ENCODE measurements around the gene OSBPL3.

The OSBPL3 gene

DNA sequence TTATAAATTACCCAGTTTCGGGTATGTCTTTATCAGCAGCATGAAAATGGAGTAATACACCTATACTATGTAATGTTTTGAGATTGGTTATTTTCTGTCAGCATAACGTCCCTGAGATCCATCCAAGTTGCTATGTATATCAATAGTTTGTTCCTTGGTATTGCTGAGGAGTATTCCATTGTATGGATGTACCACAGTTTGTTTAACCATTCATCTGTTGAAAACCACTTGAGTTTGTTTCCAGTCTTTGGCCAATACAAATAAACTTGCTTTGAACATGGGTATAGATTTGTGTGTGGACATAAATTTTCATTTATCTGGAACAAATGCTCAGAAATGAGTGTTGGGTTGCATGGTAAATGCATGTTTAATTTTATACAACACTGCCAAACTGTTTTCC, 119.4 kb downstream of the OSBPL3 start:
- Histone ChIP-seq H3K4me3 (ENCODE audit: low read depth, low read length) (no peak overlapping the region), H3K9me3 (ENCODE audit: control insufficient read depth, insufficient read depth, low read depth, low read length) (no peaks in the 10 kb centered on the region), H3K36me3 (ENCODE audit: control insufficient read depth in 2 of 2, insufficient read depth in 1 of 2, low read length in 2 of 2) (peaks cover 0 to 35% of the 10 kb centered on the region in 2 experiments; a peak in 1 of 3 replicates), H3K27ac (ENCODE audit: extremely low read depth, low read depth, low read length) (no peak overlapping the region), H3K4me1 (ENCODE audit: control insufficient read depth, insufficient read depth, low read length) (no peaks in the 10 kb centered on the region)
- no peak for TF ChIP-seq ZNF324 (tag by site-specific recombination; IDR thresholded peaks at IDR 0.05)
- ChIA-PET POLR2A (no interaction called here), CTCF (interaction anchor here (1.0 kb wide), 1 partner anchor 238 kb away, joined by 3 read pairs; no protein-coding TSS in a partner anchor)

DNA sequence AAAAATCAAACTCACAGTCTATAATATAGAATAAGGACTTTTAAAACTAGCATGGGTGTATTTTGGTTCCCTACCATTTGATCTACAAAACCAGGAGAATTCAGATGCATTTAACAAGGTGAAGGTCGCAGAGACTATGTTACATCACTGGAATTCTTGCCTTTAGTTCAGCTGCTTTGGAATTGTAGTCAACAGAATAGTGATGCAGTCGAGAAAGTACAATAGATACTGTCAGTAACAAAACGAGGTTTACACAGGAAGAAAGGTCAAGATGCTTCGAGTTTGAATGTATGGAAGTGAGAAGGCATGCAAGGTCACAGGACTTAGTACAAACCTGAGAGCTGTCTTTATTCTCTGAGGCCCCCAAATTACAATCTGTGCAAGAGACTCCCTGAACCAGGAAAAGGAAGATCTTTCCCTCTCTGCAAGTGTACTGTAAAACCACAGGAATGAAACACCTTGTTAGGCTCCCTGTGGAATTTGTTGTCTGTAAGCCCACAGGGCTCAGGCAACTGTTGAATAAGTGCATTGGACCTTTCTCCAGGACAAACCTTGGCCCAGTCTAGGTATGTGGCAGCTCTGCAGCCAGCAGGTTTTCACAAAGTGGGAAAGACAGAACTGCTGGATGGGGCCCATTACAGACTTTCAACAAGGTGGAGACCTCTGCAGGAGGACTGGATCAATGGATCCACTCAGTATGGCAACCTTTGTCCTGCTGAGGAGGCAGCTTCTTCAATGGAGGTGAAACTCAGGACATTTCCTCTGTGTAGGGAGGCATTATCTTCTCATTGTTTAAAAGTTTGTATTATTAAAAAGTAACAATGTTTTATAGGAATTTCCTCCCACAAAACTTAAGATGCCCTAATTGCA, 121.6 kb downstream of the OSBPL3 start:
- Histone ChIP-seq H3K27ac (ENCODE audit: extremely low read depth, low read depth, low read length) (no peak overlapping the region), H3K4me1 (ENCODE audit: control insufficient read depth, insufficient read depth, low read length) (no peaks in the 10 kb centered on the region), H3K36me3 (ENCODE audit: control insufficient read depth in 2 of 2, insufficient read depth in 1 of 2, low read length in 2 of 2) (peaks cover 0 to 19% of the 10 kb centered on the region in 2 experiments; a peak in 1 of 3 replicates), H3K9me3 (ENCODE audit: control insufficient read depth, insufficient read depth, low read depth, low read length) (no peaks in the 10 kb centered on the region), H3K4me3 (ENCODE audit: low read depth, low read length) (no peak overlapping the region)
- TF ChIP-seq, protein P1, sequence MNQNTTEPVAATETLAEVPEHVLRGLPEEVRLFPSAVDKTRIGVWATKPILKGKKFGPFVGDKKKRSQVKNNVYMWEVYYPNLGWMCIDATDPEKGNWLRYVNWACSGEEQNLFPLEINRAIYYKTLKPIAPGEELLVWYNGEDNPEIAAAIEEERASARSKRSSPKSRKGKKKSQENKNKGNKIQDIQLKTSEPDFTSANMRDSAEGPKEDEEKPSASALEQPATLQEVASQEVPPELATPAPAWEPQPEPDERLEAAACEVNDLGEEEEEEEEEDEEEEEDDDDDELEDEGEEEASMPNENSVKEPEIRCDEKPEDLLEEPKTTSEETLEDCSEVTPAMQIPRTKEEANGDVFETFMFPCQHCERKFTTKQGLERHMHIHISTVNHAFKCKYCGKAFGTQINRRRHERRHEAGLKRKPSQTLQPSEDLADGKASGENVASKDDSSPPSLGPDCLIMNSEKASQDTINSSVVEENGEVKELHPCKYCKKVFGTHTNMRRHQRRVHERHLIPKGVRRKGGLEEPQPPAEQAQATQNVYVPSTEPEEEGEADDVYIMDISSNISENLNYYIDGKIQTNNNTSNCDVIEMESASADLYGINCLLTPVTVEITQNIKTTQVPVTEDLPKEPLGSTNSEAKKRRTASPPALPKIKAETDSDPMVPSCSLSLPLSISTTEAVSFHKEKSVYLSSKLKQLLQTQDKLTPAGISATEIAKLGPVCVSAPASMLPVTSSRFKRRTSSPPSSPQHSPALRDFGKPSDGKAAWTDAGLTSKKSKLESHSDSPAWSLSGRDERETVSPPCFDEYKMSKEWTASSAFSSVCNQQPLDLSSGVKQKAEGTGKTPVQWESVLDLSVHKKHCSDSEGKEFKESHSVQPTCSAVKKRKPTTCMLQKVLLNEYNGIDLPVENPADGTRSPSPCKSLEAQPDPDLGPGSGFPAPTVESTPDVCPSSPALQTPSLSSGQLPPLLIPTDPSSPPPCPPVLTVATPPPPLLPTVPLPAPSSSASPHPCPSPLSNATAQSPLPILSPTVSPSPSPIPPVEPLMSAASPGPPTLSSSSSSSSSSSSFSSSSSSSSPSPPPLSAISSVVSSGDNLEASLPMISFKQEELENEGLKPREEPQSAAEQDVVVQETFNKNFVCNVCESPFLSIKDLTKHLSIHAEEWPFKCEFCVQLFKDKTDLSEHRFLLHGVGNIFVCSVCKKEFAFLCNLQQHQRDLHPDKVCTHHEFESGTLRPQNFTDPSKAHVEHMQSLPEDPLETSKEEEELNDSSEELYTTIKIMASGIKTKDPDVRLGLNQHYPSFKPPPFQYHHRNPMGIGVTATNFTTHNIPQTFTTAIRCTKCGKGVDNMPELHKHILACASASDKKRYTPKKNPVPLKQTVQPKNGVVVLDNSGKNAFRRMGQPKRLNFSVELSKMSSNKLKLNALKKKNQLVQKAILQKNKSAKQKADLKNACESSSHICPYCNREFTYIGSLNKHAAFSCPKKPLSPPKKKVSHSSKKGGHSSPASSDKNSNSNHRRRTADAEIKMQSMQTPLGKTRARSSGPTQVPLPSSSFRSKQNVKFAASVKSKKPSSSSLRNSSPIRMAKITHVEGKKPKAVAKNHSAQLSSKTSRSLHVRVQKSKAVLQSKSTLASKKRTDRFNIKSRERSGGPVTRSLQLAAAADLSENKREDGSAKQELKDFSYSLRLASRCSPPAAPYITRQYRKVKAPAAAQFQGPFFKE (tag by site-specific recombination; IDR thresholded peaks at IDR 0.05; ENCODE audit: borderline replicate concordance): no peak
- no peak for TF ChIP-seq ZNF645 (tag by site-specific recombination; IDR thresholded peaks at IDR 0.05)
- ChIA-PET CTCF (interaction anchor here (0.6 to 1.2 kb wide), 4 partner anchors 38 to 241 kb away, joined by 3 to 7 read pairs (median 4); no protein-coding TSS in a partner anchor), POLR2A (no interaction called here)

- no peaks in the 10 kb centered on the region for H3K4me1 ChIP-seq (ENCODE audit: control insufficient read depth, insufficient read depth, low read length)
- no peak overlapping the region for H3K4me3 ChIP-seq (ENCODE audit: low read depth, low read length)
- POLR2A ChIA-PET: no interaction called here
- H3K36me3 ChIP-seq (ENCODE audit: control insufficient read depth in 2 of 2, insufficient read depth in 1 of 2, low read length in 2 of 2): peaks cover 0 to 12% of the 10 kb centered on the region in 2 experiments; a peak in 1 of 3 replicates
- CTCF ChIA-PET: interaction anchor here (0.6 to 1.2 kb wide), 3 partner anchors 37 to 241 kb away, joined by 3 to 7 read pairs (median 4); no protein-coding TSS in a partner anchor
- no peak overlapping the region for H3K27ac ChIP-seq (ENCODE audit: extremely low read depth, low read depth, low read length)
- H3K9me3 ChIP-seq (ENCODE audit: control insufficient read depth, insufficient read depth, low read depth, low read length): no peaks in the 10 kb centered on the region
- TF ChIP-seq ZNF518A (tag by site-specific recombination; conservative IDR thresholded peaks at IDR 0.05; ENCODE audit: low read depth) (no peak), PBX3 (CRISPR knock-in tag; IDR thresholded peaks at IDR 0.05) (no peak), ZNF211 (tag by site-specific recombination; IDR thresholded peaks at IDR 0.05; ENCODE audit: low read depth) (no peak), ZNF292 (tag by site-specific recombination; IDR thresholded peaks at IDR 0.05; ENCODE audit: borderline replicate concordance, low read depth) (no peak), ZNF148 (tag by site-specific recombination; IDR thresholded peaks at IDR 0.05; ENCODE audit: borderline replicate concordance) (no peak)
- TF ChIP-seq, protein P2, sequence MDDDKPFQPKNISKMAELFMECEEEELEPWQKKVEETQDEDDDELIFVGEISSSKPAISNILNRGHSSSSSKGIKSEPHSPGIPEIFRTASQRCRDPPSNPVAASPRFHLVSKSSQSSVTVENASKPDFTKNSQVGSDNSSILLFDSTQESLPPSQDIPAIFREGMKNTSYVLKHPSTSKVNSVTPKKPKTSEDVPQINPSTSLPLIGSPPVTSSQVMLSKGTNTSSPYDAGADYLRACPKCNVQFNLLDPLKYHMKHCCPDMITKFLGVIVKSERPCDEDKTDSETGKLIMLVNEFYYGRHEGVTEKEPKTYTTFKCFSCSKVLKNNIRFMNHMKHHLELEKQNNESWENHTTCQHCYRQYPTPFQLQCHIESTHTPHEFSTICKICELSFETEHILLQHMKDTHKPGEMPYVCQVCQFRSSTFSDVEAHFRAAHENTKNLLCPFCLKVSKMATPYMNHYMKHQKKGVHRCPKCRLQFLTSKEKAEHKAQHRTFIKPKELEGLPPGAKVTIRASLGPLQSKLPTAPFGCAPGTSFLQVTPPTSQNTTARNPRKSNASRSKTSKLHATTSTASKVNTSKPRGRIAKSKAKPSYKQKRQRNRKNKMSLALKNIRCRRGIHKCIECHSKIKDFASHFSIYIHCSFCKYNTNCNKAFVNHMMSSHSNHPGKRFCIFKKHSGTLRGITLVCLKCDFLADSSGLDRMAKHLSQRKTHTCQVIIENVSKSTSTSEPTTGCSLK (tag by site-specific recombination; IDR thresholded peaks at IDR 0.05): no peak
These were observed 122.4 kb downstream of the OSBPL3 start for GRCh38 chr7:24857623-24858022.

All from HEK293 (cell line).